ENCODE results near the gene CHRNA9.

DNA sequence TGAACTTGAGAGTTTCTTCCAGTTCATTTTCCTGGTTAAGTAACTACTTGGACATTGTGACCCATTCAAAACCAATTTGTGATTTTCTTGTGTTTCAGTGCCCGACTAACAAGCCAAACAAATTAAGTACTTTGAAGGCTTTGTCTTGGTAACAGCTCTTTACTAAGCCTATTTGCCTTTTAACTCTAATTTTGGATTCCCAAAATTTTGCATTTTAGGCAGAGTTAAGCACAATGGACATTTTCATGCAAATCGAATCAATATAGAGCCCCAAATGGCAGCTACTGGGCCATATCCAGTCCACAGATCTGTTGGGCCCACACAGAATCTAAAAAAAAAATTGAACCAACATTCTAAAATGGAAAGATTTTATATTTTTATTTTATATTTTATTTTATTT, 31.4 kb upstream of the CHRNA9 start:
- no peak for TF ChIP-seq CTCF (IDR thresholded peaks at IDR 0.05)
- no peak for TF ChIP-seq ZFX (IDR thresholded peaks at IDR 0.05; ENCODE audit: borderline replicate concordance)

All from 22Rv1 (cell line).